ENCODE data around the gene THUMPD3. TPM values are rescaled to one million over a fixed set of nuclear protein-coding genes. Genes with fewer than 3 reads are reported as not detected.

The THUMPD3 gene
- total RNA-seq, 2 donors from 2014 or later: 28.4 to 30.5 TPM

- DNase-seq (ENCODE audit: low spot score): no peak
- Histone ChIP-seq H3K27ac (no peak overlapping the region), H3K27me3 (no peaks in the 10 kb centered on the region), H3K4me3 (no peak overlapping the region), H3K4me1 (no peaks in the 10 kb centered on the region), H3K9me3 (no peaks in the 10 kb centered on the region), H3K36me3 (no peaks in the 10 kb centered on the region)
- TF ChIP-seq CTCF (IDR thresholded peaks at IDR 0.05): no peak
Observed at GRCh38 chr3:9340472-9340902, 22.4 kb upstream of the THUMPD3 start.

GRCh38 chr3:9342696-9343095, 20.2 kb upstream of the THUMPD3 start:
- Histone ChIP-seq H3K36me3 (no peaks in the 10 kb centered on the region), H3K27me3 (no peaks in the 10 kb centered on the region), H3K27ac (no peak overlapping the region), H3K4me1 (no peaks in the 10 kb centered on the region), H3K9me3 (no peaks in the 10 kb centered on the region), H3K4me3 (no peak overlapping the region)
- no peak for TF ChIP-seq CTCF (IDR thresholded peaks at IDR 0.05)
- DNase-seq (ENCODE audit: low spot score): no peak

GRCh38 chr3:9343115-9343514, 19.7 kb upstream of the THUMPD3 start:
- Histone ChIP-seq H3K4me1 (no peaks in the 10 kb centered on the region), H3K27ac (no peak overlapping the region), H3K36me3 (no peaks in the 10 kb centered on the region), H3K27me3 (no peaks in the 10 kb centered on the region), H3K9me3 (no peaks in the 10 kb centered on the region), H3K4me3 (no peak overlapping the region)
- no peak for DNase-seq (ENCODE audit: low spot score)
- TF ChIP-seq CTCF (IDR thresholded peaks at IDR 0.05): no peak

GRCh38 chr3:9345041-9345440, 17.8 kb upstream of the THUMPD3 start:
- no peak overlapping the region for H3K4me3 ChIP-seq
- no peaks in the 10 kb centered on the region for H3K27me3 ChIP-seq
- H3K36me3 ChIP-seq: no peaks in the 10 kb centered on the region
- no peaks in the 10 kb centered on the region for H3K4me1 ChIP-seq
- no peaks in the 10 kb centered on the region for H3K9me3 ChIP-seq
- DNase-seq (ENCODE audit: low spot score): no peak
- no peak overlapping the region for H3K27ac ChIP-seq
- no peak for TF ChIP-seq CTCF (IDR thresholded peaks at IDR 0.05)

GRCh38 chr3:9346141-9346540, 16.7 kb upstream of the THUMPD3 start:
- H3K36me3 ChIP-seq: no peaks in the 10 kb centered on the region
- no peak for TF ChIP-seq CTCF (IDR thresholded peaks at IDR 0.05)
- no peak for DNase-seq (ENCODE audit: low spot score)
- no peak overlapping the region for H3K27ac ChIP-seq
- H3K9me3 ChIP-seq: no peaks in the 10 kb centered on the region
- no peaks in the 10 kb centered on the region for H3K4me1 ChIP-seq
- H3K27me3 ChIP-seq: no peaks in the 10 kb centered on the region
- H3K4me3 ChIP-seq: no peak overlapping the region

GRCh38 chr3:9347081-9347480, 15.8 kb upstream of the THUMPD3 start:
- no peak for TF ChIP-seq CTCF (IDR thresholded peaks at IDR 0.05)
- Histone ChIP-seq H3K27ac (no peak overlapping the region), H3K4me3 (no peak overlapping the region), H3K27me3 (no peaks in the 10 kb centered on the region), H3K36me3 (no peaks in the 10 kb centered on the region), H3K9me3 (no peaks in the 10 kb centered on the region), H3K4me1 (no peaks in the 10 kb centered on the region)
- no peak for DNase-seq (ENCODE audit: low spot score)
